GM20000 (cell line): ENCODE data around the gene ULBP2.
"Not testable (repeated sequence)": the region's sequence is repeated elsewhere in the genome, so short reads cannot be mapped to it uniquely, and the experiment has no call there.

ENCODE experiments used
- DNase-seq: peaks from one replicate; pipeline ENCODE4 v3.0.0; 2012; ENCODE audit warnings: low spot score
- CTCF ChIP-seq: IDR thresholded peaks from 2 replicates; pipeline ENCODE4 v1.5.1; 2012; ENCODE audit warnings: mild to moderate bottlenecking, control low read depth; ENCODE audit errors: extremely low read depth, missing control alignments

ULBP2 gene

GRCh38 chr6:149984773-149985172 lies 43.0 kb downstream of the ULBP2 start:
- no peak for TF ChIP-seq CTCF
- no peak for DNase-seq

GRCh38 chr6:149985481-149985937 lies 43.7 kb downstream of the ULBP2 start:
- TF ChIP-seq CTCF, result no peak
- no peak for DNase-seq

DNA sequence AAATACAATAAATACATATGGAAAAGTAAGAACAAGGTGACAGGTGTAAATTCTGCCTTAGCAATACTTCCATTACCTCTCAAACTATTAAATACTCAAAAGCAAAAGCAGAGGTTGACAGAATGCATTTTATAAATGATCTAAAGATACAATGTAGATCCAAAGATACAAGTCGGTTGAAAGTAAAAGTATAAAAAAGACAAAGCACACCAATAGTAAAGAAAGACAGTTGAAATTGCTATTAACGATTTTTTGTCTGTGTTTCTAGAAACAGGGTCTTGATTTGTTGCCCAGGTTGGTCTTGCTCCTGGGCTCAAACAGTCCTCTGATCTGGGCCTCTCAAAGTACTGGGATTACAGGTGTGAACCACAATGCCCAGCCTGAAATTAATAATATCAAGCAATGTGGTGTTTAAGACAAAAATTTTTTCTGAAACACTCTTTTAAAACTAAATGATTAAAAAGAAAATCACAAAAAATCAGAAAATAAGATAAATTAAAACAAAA lies 45.8 kb downstream of the ULBP2 start:
- DNase-seq, result no peak
- TF ChIP-seq CTCF, result no peak

DNA sequence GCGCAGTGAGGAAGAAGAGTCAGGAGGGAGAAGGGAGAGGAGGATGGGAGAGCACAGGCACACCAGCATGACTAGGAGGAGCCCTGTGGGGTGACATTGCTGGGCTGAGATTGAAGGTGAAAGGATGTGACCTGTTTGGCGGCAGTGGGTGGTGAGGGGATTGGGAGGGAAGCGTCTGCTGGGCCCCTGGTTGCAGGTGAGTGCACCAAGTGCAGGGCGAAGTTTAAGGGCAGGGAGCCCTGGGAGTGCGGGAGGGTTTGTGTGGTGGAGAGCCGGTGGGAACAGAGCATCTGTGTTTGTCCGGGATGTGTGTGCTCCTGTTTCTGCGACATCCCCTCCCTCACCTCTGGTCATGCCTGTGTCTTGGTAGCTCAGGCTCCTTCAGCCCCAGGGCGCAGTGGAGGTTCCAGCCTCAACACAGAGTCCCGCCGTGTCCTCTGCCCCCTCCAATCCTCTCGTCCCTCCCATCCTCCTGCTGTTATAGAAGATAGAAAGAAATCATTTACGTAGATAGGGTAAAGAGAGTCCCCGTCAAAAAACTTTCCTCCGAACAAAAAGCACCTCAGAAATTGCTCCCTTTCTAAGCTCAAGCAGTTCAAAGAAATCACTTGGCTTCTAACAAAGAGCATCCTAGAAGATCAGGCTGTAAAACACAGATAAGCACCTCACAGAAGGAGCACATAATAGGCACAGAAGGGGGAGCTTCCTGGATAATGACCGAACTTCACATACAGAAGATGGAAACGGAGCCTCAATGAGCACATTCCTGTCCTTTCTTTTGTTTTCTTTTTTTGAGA lies 46.9 kb downstream of the ULBP2 start:
- no peak for DNase-seq
- no peak for TF ChIP-seq CTCF

DNA sequence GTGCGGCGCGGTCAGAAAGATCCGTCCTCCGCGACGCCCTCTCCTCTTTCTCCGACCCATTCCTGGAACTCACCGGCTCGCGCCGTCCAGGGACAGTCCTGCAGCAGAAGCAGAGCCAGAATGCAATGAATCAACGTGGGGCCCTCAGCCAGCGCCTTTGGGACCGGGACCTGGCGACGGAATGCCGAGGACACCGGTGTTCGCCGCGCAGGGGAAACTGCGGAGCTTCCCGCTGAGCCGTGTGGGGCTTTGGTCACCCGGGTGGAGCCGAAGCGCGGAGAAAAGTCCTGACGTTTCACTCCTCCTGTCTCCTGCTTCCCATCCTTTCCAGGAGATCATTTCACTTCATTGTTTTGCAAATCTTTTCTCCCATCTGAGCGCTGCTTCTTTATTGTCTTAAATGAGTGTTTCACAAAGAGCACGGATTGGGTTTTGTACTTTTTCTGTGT lies 48.4 kb downstream of the ULBP2 start:
- DNase-seq, result no peak
- TF ChIP-seq CTCF, result no peak

DNA sequence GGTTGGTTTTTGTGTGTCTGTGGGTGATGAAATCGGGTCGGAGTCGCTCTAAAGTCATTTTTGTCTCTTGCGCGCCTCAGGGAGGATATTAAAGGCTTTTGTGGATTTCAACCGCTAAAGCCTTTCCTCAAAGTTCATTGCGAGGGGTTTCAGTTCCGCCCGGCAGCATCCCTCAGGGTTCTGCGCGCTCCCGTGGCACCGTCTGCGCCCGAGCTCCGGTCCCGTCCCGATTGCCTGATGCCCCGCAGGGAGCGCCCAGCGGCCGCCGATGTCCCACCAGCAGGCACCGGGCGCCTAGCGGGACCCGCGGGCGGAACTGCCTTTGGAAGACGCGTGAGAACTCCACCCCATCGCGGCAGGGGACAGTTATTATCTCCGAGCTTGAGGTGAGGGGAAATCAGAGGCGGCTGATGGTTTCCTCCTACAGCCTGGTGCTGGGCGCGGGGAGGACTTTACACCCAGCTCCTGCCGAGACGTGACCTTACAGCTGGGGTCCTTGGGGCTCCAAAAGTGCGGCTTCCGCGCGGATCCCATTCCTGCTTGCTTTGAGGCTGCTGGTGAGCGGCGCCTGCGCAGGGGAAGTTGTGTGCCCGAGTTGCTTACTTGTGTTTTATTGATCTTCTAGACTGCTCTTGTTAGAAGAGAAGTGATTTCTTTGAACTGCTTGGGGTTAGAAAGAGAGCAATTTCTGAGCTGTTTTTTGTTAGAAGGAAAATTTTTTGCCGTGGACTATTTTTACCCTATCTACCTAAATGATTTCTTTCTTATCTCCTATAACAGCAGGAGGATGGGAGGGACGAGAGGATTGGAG lies 49.1 kb downstream of the ULBP2 start:
- peak; percentile 54 for DNase-seq
- no peak for TF ChIP-seq CTCF

GRCh38 chr6:149991472-149991795 lies 49.6 kb downstream of the ULBP2 start:
- not testable (repeated sequence) for DNase-seq
